HFFc6 (cell line): Measurements from ENCODE around the gene TEX53. TPM values are rescaled to one million over a fixed set of nuclear protein-coding genes. Genes with fewer than 3 reads are reported as not detected.

ENCODE experiments used
- DNase-seq: peaks from one replicate; pipeline ENCODE4 v3.0.0-alpha.2; 2018
- H3K27ac Mint-ChIP-seq: 2 replicates; pipeline ENCODE4 v1.8.0; 2020; ENCODE audit warnings: mild to moderate bottlenecking, mixed read lengths
- H3K27me3 Mint-ChIP-seq: 2 replicates; pipeline ENCODE4 v1.8.0; 2021; ENCODE audit warnings: mild to moderate bottlenecking, moderate library complexity, mixed read lengths; ENCODE audit not compliant: insufficient read depth
- H3K36me3 Mint-ChIP-seq: 2 replicates; pipeline ENCODE4 v1.8.0; 2021; ENCODE audit warnings: low read depth, mixed read lengths
- H3K4me1 Mint-ChIP-seq: 2 replicates; pipeline ENCODE4 v1.8.0; 2020; ENCODE audit warnings: low read depth, mixed read lengths
- H3K4me3 Mint-ChIP-seq: 2 replicates; pipeline ENCODE4 v1.8.0; 2020; ENCODE audit warnings: mild to moderate bottlenecking, moderate library complexity, mixed read lengths
- H3K9me3 Mint-ChIP-seq: 2 replicates; pipeline ENCODE4 v1.8.0; 2020; ENCODE audit warnings: mild to moderate bottlenecking, mixed read lengths
- total RNA-seq, 6 experiments: library from RNA; stranded (reverse); fragmentation: NEBNext Ultra II Directional; extraction: Animal tissue kit (Norgen Biotek cat#: 25700); gene quantifications; 2 replicates in 1 of 6; 3 replicates in 5 of 6; pipeline ENCODE4 v1.2.3, GENCODE V29; 2021
- TF ChIP-seq, protein P1 (sequence below): fragments of 200-600 bp; sonication (generic); IDR thresholded peaks from 2 replicates; pipeline ENCODE4 v1.5.0; 2021; ENCODE audit warnings: antibody characterized with exemption, mild to moderate bottlenecking

The TEX53 gene
- total RNA-seq, 6 experiments from 2014 or later = not detected

DNA sequence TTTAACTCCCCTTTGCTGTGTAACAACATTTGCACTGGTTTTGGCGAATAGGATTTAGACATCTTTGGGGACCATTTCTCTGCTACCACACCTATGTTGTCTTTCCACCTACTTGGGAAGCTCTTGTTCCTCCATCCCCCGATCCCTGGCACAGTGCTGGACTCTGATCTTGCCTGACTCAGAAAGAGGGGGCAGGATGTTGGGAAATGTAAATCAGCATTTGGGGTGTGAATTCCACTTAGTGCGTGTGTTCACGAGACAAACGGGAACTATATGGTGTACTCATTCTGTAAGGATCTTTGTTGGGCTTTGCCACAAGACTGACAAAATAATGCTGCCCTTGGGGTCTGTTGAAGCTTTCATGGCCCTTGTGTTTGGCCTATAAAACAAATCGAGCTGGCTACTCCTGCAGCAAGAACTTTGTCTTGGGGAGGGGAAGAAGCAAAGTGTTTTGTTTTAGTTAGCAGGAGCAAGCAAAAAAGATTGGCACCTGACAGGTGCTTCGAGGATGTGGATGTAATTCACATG, 28.0 kb downstream of the TEX53 start:
- TF ChIP-seq, protein P1, sequence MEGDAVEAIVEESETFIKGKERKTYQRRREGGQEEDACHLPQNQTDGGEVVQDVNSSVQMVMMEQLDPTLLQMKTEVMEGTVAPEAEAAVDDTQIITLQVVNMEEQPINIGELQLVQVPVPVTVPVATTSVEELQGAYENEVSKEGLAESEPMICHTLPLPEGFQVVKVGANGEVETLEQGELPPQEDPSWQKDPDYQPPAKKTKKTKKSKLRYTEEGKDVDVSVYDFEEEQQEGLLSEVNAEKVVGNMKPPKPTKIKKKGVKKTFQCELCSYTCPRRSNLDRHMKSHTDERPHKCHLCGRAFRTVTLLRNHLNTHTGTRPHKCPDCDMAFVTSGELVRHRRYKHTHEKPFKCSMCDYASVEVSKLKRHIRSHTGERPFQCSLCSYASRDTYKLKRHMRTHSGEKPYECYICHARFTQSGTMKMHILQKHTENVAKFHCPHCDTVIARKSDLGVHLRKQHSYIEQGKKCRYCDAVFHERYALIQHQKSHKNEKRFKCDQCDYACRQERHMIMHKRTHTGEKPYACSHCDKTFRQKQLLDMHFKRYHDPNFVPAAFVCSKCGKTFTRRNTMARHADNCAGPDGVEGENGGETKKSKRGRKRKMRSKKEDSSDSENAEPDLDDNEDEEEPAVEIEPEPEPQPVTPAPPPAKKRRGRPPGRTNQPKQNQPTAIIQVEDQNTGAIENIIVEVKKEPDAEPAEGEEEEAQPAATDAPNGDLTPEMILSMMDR = no peak
- Mint-ChIP-seq H3K4me1 (peaks cover 25% of the 10 kb centered on the region), H3K4me3 (no peak overlapping the region), H3K27ac (no peak overlapping the region), H3K36me3 (peaks cover 9% of the 10 kb centered on the region; the same call in 1 of the 2 replicates), H3K27me3 (no peaks in the 10 kb centered on the region; the same call in 1 of the 2 replicates), H3K9me3 (no peaks in the 10 kb centered on the region)
- DNase-seq = no peak

DNA sequence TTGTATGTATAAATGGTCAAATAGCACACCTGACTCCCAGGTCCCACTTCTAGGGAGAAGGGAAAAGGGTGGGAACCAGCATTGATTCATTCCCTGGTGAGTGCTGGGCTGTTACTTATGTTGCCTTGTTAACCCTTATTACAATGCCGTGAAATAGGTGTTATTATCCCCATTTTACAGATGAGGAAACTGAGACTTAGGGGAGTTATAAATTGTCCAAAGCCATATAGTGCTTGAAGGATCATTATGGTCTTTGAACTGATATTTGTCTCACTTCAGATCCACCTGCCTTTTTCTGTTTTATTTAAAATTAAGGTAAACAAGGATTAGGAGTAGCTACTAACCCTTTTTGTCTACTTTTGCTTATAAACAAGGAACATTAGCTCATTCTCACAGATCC, 30.1 kb downstream of the TEX53 start:
- no peak overlapping the region for H3K27ac Mint-ChIP-seq
- no peak overlapping the region for H3K4me3 Mint-ChIP-seq
- H3K4me1 Mint-ChIP-seq = peaks cover 22% of the 10 kb centered on the region
- H3K9me3 Mint-ChIP-seq = no peaks in the 10 kb centered on the region
- 0 out of 2 replicates have a peak, but pooled peaks cover 9% of the 10 kb centered on the region for H3K36me3 Mint-ChIP-seq
- no peak for DNase-seq
- TF ChIP-seq, protein P1 = no peak
- H3K27me3 Mint-ChIP-seq = no peaks in the 10 kb centered on the region; the same call in 1 of the 2 replicates

- Mint-ChIP-seq H3K27me3 (no peaks in the 10 kb centered on the region; the same call in 1 of the 2 replicates), H3K27ac (no peak overlapping the region), H3K4me3 (no peak overlapping the region), H3K4me1 (peaks cover 31% of the 10 kb centered on the region), H3K36me3 (0 out of 2 replicates have a peak, but pooled peaks cover 9% of the 10 kb centered on the region), H3K9me3 (no peaks in the 10 kb centered on the region)
- no peak for DNase-seq
- TF ChIP-seq, protein P1 = no peak
Measured at GRCh38 chr9:114626415-114627020, 31.1 kb downstream of the TEX53 start.

GRCh38 chr9:114624677-114625076, 32.9 kb downstream of the TEX53 start:
- H3K36me3 Mint-ChIP-seq = 0 out of 2 replicates have a peak, but pooled peaks cover 9% of the 10 kb centered on the region
- TF ChIP-seq, protein P1 = no peak
- H3K27me3 Mint-ChIP-seq = no peaks in the 10 kb centered on the region; the same call in 1 of the 2 replicates
- no peak for DNase-seq
- no peaks in the 10 kb centered on the region for H3K9me3 Mint-ChIP-seq
- peaks cover 31% of the 10 kb centered on the region for H3K4me1 Mint-ChIP-seq
- no peak overlapping the region for H3K27ac Mint-ChIP-seq
- H3K4me3 Mint-ChIP-seq = no peak overlapping the region

DNA sequence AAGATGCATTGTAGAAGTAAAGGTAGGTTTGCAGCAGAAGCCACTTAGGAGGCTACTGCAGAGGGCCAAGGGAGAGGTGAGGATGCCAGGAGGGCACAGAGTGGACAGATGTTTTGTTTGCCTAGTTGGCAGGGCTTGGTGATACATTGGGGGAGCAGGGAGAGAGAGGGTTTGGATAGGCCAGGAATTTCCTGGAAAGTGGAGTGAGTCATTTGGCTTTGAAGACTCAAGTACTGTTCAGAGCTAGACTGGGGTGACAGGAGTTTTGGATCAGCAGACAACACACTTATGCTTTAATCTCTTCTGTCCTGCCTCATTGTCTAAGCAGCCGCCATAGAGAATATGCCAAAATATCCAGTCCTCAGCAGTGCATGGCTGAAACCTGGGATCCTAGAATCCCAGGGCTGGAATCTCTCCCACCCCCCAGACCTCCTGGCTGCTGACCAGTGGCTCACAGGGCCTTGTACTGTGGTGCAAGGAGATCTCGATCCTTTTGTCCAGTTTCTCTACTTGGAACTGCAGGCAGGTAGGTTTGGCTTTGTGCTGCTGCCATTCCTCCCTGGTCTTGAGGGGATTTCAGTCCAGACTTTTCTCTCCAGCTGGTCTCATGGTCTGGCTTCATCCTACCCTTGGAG, 35.5 kb downstream of the TEX53 start:
- Mint-ChIP-seq H3K27me3 (no peaks in the 10 kb centered on the region; the same call in 1 of the 2 replicates), H3K9me3 (no peaks in the 10 kb centered on the region), H3K4me1 (peaks cover 27% of the 10 kb centered on the region), H3K27ac (peak overlapping the region; percentile 29), H3K4me3 (no peak overlapping the region), H3K36me3 (0 out of 2 replicates have a peak, but pooled peaks cover 3% of the 10 kb centered on the region)
- TF ChIP-seq, protein P1 = no peak
- DNase-seq = peak; percentile 74
